Activated CD4-positive, alpha-beta T cell treated with anti-CD3 and anti-CD28 coated beads, Interleukin-10, Interleukin-2, amounts not matched to agents 100 ng/mL and 50 ng/mL, durations not matched to agents 16 hours and 8 hours (primary cell): ENCODE measurements around the gene SMC6.

ENCODE experiments used
- DNase-seq: peaks from one replicate; pipeline ENCODE4 v3.0.0-alpha.2; 2020

The SMC6 gene

DNA sequence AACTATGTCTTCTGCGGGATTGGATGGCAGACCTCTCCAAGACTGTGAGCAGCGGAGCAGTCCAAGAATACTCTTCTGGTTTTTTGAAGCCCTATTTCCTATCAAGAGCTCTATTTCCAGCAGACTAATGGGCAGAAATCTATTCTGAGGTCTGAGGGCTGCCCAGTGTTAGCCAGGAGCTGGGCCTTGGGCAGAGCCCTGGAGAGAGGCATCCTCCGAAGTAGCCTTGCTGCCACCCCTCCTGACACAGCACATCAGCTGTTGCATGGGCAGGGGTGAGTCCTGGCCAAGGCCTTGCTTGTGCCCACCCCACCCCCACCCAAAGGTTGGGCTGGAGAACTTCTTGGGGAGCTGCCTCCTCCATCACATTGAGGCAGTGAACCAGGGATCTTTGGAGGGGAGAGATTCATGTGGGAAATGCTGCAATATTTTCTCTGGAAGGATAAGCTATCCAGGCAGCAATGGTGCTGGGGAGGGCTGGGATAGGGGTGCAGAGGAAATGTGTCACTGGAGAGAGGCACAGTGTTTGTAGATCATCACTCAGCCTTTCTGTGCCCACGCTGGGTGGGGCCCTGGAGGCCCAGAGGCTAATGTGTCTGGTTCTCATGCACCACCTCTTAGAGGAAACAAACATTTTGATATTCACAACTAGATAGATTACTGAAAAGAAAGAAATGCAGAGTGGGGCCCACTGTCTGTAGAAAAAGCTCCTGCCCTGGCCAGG lies 108.5 kb downstream of the SMC6 start:
- no peak for DNase-seq

GRCh38 chr2:17643031-17643615 lies 110.5 kb downstream of the SMC6 start:
- peak; percentile 66 for DNase-seq

- DNase-seq = no peak
Measured at GRCh38 chr2:17640406-17640805, 113.2 kb downstream of the SMC6 start.

- no peak for DNase-seq
Measured at GRCh38 chr2:17638196-17638743, 115.3 kb downstream of the SMC6 start.

DNA sequence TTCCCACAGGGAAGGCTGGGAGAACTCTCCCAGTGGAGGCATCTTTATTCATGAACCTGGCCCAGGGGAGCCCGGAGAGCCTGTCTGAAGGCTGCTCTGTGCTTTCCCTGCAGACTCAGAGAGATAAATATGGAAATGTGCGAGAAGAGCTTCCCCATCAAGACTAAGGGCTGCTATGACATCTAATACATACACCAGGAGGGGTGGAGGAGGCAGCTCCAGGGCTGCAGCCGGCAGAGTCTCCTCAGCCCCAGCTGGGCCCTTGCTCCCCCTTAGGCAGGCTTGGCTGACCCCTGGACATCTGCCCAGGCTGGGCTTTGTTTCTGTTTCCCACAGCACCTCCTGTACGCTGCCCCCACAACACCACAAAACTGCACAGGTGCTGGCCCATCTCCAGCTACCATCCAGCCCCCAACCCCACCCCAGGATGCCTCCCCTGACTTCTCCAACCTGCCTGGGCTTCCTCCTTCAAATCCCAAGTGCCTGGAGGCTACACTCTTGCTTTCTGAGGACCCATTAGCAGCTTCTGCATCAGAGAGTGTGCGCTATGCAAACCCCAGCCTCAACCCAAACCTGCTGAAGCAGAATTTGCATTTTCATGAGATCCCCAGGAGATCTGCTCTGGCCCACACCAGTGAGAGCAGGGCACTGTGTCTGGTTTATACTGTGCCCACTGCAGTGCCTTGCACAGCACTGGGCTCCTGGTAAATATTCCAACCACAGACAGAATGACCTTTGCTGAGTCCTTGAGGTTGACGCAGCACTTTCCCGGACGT lies 116.3 kb downstream of the SMC6 start:
- no peak for DNase-seq

DNA sequence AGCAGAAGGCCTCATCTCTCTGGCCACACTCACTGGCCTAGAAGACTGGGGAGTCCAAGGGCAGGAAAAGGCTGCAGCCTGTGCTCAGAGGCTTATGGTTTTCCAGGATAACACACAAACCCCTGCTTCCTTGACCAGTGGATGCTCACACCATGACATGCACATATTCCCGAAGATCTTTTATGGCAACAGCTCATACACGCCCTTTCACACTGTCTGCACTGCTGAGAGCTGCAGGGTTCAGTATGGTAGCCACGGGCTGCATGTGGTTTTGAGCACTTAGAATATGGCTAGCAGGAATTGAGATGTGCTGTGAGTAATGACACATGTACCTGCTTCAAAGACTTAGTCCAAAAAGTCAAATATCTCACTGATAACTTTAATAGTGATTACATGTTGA lies 117.4 kb downstream of the SMC6 start:
- DNase-seq = no peak

- no peak for DNase-seq
Measured at GRCh38 chr2:17634997-17635396, 118.6 kb downstream of the SMC6 start.

DNA sequence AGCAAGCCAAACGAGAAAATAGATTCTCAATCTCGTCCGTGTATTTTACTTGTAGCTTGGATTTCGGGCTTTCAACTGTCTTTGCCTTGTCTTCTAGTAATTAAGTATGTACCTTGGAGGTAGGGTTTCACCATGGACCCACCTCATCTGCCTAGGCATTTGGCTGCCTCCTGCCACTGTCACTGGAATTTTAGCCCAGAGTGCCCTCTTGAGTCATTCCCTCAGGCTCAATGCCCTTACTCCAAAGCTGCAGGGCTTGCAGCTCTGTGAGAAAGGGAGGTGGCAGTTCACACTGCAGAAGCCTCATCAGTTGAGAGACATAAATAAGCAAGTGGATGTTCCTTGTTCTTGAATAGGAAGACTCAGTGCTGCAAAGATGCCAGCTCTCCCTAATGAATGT lies 123.5 kb downstream of the SMC6 start:
- no peak for DNase-seq

DNA sequence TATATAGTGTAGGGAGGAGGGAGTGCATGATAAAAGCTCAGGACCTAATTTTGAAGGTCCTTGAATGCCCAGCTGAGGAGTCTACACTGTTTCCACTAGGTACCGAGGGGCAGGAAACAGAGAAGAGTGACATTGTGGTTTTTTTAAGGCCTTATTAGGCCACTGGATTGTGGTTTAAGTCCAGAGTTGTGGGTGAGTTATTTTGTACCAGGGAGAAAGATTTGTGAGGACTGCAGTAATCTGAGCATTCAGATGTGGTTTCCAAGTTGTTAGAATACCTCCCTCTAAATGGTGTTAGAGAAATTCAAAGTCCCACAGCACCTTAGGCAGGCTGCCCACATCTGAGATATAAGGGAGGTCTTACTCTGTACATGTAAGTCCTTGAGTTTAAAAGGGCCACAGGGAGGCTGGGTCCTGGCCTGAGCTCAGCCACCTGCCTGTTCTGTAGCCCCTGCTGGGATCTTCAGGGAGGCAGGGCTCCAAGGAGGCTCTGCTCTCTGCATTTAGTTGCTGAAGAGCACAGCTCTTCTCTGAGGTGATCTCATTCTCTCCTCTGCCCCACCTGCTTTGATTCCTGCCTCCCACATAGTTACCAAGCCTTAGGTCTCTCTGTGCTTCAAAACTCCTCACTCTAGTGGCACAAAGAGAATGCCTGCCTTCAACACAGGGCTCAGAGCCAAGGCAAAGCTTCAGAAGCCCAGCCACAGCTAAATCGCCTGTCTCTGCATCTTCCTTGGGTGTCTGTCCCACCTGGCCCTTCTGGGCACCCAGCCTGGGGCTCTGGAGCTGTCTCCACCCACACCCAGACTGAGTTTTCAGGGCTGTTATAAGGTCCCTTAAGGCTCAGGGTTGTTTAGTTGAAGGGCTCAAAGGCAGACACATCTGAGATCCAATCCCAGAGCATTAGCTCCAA lies 125.0 kb downstream of the SMC6 start:
- no peak for DNase-seq

- DNase-seq = no peak
Measured at GRCh38 chr2:17627434-17627833, 126.2 kb downstream of the SMC6 start.

- no peak for DNase-seq
Measured at GRCh38 chr2:17626986-17627385, 126.6 kb downstream of the SMC6 start.

DNA sequence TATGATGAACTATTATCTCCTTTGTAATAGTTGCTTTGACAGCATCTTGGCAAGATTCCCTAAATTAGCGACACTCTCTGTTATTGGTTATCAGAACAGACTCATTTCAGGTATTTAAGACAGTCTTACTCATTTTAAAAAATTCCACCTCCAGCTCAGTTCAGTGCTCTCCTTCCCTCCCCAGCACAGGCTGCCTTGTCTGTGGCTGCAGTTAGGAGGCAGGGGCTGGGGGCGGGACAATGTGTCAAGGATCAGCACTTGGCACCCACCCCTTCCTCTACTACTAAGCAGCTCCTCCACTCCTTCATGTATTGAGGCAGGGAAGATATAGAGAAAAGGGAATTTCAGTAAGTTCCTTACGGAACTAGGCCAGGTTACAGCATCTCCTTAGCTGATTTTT lies 128.2 kb downstream of the SMC6 start:
- no peak for DNase-seq

DNA sequence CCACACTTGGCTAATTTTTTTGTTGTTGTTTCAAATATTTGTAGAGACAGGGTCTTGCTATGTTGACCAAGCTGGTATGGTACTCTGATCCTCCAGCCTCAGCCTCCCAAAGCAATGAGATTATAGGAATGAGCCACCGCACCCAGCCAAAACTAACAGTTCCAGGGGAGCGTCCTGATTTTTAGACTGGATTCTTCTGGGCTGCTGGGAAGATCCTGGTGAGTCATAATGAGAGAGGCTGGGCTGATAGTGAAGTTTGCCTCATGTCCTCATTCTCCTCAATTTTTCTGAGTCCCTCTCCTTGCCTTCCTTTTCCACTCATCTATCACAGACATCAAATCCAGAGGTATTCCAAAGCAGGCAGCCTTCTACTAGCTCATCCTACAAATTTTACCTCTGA lies 131.8 kb downstream of the SMC6 start:
- no peak for DNase-seq

DNA sequence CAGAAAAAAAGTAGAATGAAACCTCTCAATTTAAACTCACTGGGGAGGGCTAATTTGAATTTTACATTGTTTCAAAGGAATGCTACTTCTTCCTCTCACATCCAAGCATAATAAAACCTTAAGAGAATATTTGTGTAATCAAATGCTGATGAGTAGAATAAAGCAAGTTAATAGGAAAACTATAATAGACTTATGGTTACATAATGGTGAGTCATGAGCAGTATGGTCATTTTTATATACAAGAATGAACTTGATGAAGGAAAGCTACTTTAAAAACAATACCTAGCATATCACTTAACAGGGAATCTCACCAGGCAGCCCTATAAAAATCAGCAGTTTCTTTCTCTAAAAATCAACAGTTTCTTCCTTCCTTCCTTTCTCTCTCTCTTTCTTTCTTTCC lies 132.8 kb downstream of the SMC6 start:
- no peak for DNase-seq

- DNase-seq = no peak
Measured at GRCh38 chr2:17620280-17620679, 133.3 kb downstream of the SMC6 start.

DNA sequence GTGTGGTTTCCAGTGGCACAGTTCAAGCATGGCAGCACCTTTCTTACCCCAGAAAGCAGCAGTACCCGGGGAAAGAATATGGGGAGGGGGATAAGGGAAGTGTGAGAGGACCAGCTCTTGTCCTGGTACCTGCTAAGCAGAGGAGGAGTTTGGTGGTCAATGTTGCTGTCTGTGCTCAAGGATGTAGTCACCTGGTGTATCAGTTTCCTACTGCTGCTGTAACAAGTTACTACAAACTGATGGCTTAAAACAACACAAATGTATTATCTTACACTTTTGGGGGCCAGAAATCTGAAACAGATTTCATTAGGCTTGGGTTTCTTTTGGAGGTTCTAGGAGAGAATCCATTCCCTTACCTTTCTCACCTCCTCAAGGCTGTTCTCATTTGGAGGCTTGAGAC lies 135.7 kb downstream of the SMC6 start:
- no peak for DNase-seq

- no peak for DNase-seq
Measured at GRCh38 chr2:17617516-17617915, 136.1 kb downstream of the SMC6 start.

- DNase-seq = no peak
Measured at GRCh38 chr2:17616405-17616804, 137.2 kb downstream of the SMC6 start.

GRCh38 chr2:17615728-17616351 lies 137.8 kb downstream of the SMC6 start:
- no peak for DNase-seq

- no peak for DNase-seq
Measured at GRCh38 chr2:17615147-17615546, 138.5 kb downstream of the SMC6 start.

GRCh38 chr2:17614174-17614930 lies 139.3 kb downstream of the SMC6 start:
- DNase-seq = no peak
